Measurements from ENCODE around the gene LIFR. TPM values are rescaled to one million over a fixed set of nuclear protein-coding genes. Genes with fewer than 3 reads are reported as not detected.

Gene LIFR
- total RNA-seq, 1 experiment from 2014 or later, result 22.0 TPM

GRCh38 chr5:38438757-38439156 lies 117.7 kb downstream of the LIFR start:
- CTCF ChIA-PET, result interaction anchor here (0.7 kb wide), 1 partner anchor 376 kb away, joined by 4 read pairs; no protein-coding TSS in a partner anchor
- no TSS peak for BruUV-seq (replicated peaks)
- Histone ChIP-seq H3K79me2 (ENCODE audit: low read depth) (no peaks in the 10 kb centered on the region), H3K27me3 (ENCODE audit: insufficient read depth, low read depth) (peaks cover 33% of the 10 kb centered on the region), H4K20me1 (ENCODE audit: insufficient read depth) (no peaks in the 10 kb centered on the region), H3K4me1 (replicated peaks; ENCODE audit: insufficient read depth) (no peaks in the 10 kb centered on the region), H3K9me3 (ENCODE audit: insufficient read depth, low read depth) (no peaks in the 10 kb centered on the region), H3K4me2 (no peak overlapping the region), H3K9me2 (ENCODE audit: insufficient read depth) (no peaks in the 10 kb centered on the region), H3K4me3 (no peak overlapping the region), H3K36me3 (ENCODE audit: low read depth) (no peaks in the 10 kb centered on the region), H3K27ac (no peak overlapping the region), H3F3A (ENCODE audit: insufficient read depth, low read depth) (no peaks in the 10 kb centered on the region), H2AFZ (no peak overlapping the region)
- TF ChIP-seq CTCF (conservative IDR thresholded peaks at IDR 0.05), result no peak
- TF ChIP-seq EZH2 (IDR thresholded peaks at IDR 0.05; ENCODE audit: low read depth), result no peak
- intact Hi-C loops (cut with micrococcal nuclease; ENCODE audit: unreplicated experiment), result no loop called here
- POLR2A ChIA-PET (ENCODE audit: unreplicated experiment), result no interaction called here
- no peak for DNase-seq

- H4K20me1 ChIP-seq (ENCODE audit: insufficient read depth), result no peaks in the 10 kb centered on the region
- H3K9me3 ChIP-seq (ENCODE audit: insufficient read depth, low read depth), result no peaks in the 10 kb centered on the region
- CTCF ChIA-PET, result interaction anchor here (0.6 to 1.9 kb wide), 2 partner anchors 52 to 375 kb away, joined by 3 to 8 read pairs; no protein-coding TSS in a partner anchor
- TF ChIP-seq CTCF (conservative IDR thresholded peaks at IDR 0.05) (no peak), EZH2 (IDR thresholded peaks at IDR 0.05; ENCODE audit: low read depth) (no peak)
- H3K36me3 ChIP-seq (ENCODE audit: low read depth), result no peaks in the 10 kb centered on the region
- H3K4me1 ChIP-seq (replicated peaks; ENCODE audit: insufficient read depth), result no peaks in the 10 kb centered on the region
- BruUV-seq (replicated peaks), result no TSS peak
- no peak overlapping the region for H2AFZ ChIP-seq
- no peak overlapping the region for H3K4me3 ChIP-seq
- H3K4me2 ChIP-seq, result no peak overlapping the region
- POLR2A ChIA-PET (ENCODE audit: unreplicated experiment), result no interaction called here
- no peaks in the 10 kb centered on the region for H3K9me2 ChIP-seq (ENCODE audit: insufficient read depth)
- DNase-seq, result no peak
- H3F3A ChIP-seq (ENCODE audit: insufficient read depth, low read depth), result no peaks in the 10 kb centered on the region
- H3K27ac ChIP-seq, result no peak overlapping the region
- intact Hi-C loops (cut with micrococcal nuclease; ENCODE audit: unreplicated experiment), result no loop called here
- H3K79me2 ChIP-seq (ENCODE audit: low read depth), result no peaks in the 10 kb centered on the region
- H3K27me3 ChIP-seq (ENCODE audit: insufficient read depth, low read depth), result peaks cover 45% of the 10 kb centered on the region
Measured at GRCh38 chr5:38434966-38435705, 121.3 kb downstream of the LIFR start.

- Histone ChIP-seq H3K36me3 (ENCODE audit: low read depth) (no peaks in the 10 kb centered on the region), H3K9me3 (ENCODE audit: insufficient read depth, low read depth) (no peaks in the 10 kb centered on the region), H3K27ac (no peak overlapping the region), H3K4me1 (replicated peaks; ENCODE audit: insufficient read depth) (no peaks in the 10 kb centered on the region), H3K9me2 (ENCODE audit: insufficient read depth) (no peaks in the 10 kb centered on the region), H4K20me1 (ENCODE audit: insufficient read depth) (no peaks in the 10 kb centered on the region), H3K79me2 (ENCODE audit: low read depth) (no peaks in the 10 kb centered on the region), H2AFZ (no peak overlapping the region), H3K27me3 (ENCODE audit: insufficient read depth, low read depth) (peaks cover 45% of the 10 kb centered on the region), H3F3A (ENCODE audit: insufficient read depth, low read depth) (no peaks in the 10 kb centered on the region), H3K4me2 (no peak overlapping the region), H3K4me3 (no peak overlapping the region)
- no peak for DNase-seq
- intact Hi-C loops (cut with micrococcal nuclease; ENCODE audit: unreplicated experiment), result no loop called here
- ChIA-PET CTCF (interaction anchor here (1.9 kb wide), 1 partner anchor 377 kb away, joined by 8 read pairs; no protein-coding TSS in a partner anchor), POLR2A (ENCODE audit: unreplicated experiment) (no interaction called here)
- no peak for TF ChIP-seq CTCF (conservative IDR thresholded peaks at IDR 0.05)
- no peak for TF ChIP-seq EZH2 (IDR thresholded peaks at IDR 0.05; ENCODE audit: low read depth)
- no TSS peak for BruUV-seq (replicated peaks)
Measured at GRCh38 chr5:38433160-38433861, 123.1 kb downstream of the LIFR start.

Data from PC-9 (cell line).